AG04449 (cell line): ENCODE results near the gene SALL1.

Experiments
- CTCF ChIA-PET: fragments of 350-600 bp; formaldehyde crosslinking; extraction: SDS; loops from one replicate; lab custom pipeline; 2021; ENCODE audit warnings: antibody characterized with exemption; lab: Yijun Ruan, JAX
- POLR2A ChIA-PET: fragments of 400-600, 350-600 bp; formaldehyde crosslinking; extraction: SDS; loops from one replicate; lab custom pipeline; 2020; ENCODE audit warnings: antibody characterized with exemption, inconsistent platforms; lab: Yijun Ruan, JAX
- DNase-seq: peaks from one replicate; pipeline ENCODE4 v3.0.0-alpha.2; 2010; ENCODE audit warnings: low read depth, low spot score
- H3K4me3 ChIP-seq: 2 replicates; pipeline ENCODE4 v1.5.1; 2011; ENCODE audit warnings: low read depth, mild to moderate bottlenecking, control low read depth, low read length
- TF ChIP-seq, protein P1 (sequence below): IDR thresholded peaks from one replicate; pipeline ENCODE4 v1.5.1; 2011; ENCODE audit warnings: mild to moderate bottlenecking, moderate library complexity, low read length, control low read depth, inconsistent platforms; ENCODE audit not compliant: insufficient read depth; ENCODE audit errors: missing control alignments

SALL1 gene

GRCh38 chr16:51166091-51166490 is 15.0 kb upstream of the SALL1 start:
- POLR2A ChIA-PET, result no interaction called here
- TF ChIP-seq, protein P1, sequence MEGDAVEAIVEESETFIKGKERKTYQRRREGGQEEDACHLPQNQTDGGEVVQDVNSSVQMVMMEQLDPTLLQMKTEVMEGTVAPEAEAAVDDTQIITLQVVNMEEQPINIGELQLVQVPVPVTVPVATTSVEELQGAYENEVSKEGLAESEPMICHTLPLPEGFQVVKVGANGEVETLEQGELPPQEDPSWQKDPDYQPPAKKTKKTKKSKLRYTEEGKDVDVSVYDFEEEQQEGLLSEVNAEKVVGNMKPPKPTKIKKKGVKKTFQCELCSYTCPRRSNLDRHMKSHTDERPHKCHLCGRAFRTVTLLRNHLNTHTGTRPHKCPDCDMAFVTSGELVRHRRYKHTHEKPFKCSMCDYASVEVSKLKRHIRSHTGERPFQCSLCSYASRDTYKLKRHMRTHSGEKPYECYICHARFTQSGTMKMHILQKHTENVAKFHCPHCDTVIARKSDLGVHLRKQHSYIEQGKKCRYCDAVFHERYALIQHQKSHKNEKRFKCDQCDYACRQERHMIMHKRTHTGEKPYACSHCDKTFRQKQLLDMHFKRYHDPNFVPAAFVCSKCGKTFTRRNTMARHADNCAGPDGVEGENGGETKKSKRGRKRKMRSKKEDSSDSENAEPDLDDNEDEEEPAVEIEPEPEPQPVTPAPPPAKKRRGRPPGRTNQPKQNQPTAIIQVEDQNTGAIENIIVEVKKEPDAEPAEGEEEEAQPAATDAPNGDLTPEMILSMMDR, result no peak

GRCh38 chr16:51165043-51165442 is 14.0 kb upstream of the SALL1 start:
- POLR2A ChIA-PET, result interaction anchor here (1.5 kb wide), 1 partner anchor 13 kb away, joined by 5 read pairs; no protein-coding TSS in a partner anchor
- CTCF ChIA-PET, result no interaction called here
- TF ChIP-seq, protein P1, result no peak
- no peak overlapping the region for H3K4me3 ChIP-seq
- no peak for DNase-seq

More at GRCh38 chr16:51166091-51166490, 15.0 kb upstream of the SALL1 start:
- no peak for DNase-seq
- no peak overlapping the region for H3K4me3 ChIP-seq
- CTCF ChIA-PET, result interaction anchor here (1.0 kb wide), 1 partner anchor 16 kb away, joined by 3 read pairs; no protein-coding TSS in a partner anchor

GRCh38 chr16:51164574-51164973 is 13.5 kb upstream of the SALL1 start:
- ChIA-PET POLR2A (interaction anchor here (1.5 kb wide), 1 partner anchor 12 kb away, joined by 5 read pairs; no protein-coding TSS in a partner anchor), CTCF (no interaction called here)
- TF ChIP-seq, protein P1, result no peak
- DNase-seq, result no peak
- H3K4me3 ChIP-seq, result no peak overlapping the region

DNA sequence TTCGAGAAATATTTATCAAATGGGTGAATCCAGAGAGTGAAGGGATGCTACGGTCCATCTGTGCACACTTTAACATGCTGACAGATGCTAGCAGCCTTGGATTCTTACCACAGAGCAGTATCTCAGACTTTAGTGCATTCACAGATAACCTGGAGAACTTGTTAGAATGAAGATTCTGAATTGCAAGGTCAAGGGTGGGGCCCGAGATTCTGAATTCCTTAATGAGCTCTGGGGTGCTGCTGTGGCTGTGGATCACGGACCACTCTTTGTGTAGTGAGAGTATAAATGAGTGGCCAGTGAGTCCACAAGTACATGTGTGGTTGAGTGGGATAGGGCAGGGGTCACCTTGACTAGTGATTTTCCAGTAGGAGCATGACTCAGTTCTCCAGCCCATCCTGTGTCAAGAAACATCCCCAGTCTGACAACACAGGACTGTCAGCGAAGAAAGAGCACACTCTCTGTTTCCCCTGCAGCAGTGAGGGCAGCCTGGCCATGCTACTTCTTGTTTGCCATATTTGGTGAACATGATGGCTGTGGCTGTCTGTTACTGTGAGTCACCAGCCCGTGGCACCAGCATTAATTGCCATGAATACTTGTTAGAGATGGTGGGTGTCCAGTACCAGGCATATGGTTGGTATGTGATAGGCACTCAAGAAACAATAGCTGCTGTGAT is 13.0 kb upstream of the SALL1 start:
- DNase-seq, result peak; percentile 37
- POLR2A ChIA-PET, result interaction anchor here (1.5 kb wide), 1 partner anchor 12 kb away, joined by 5 read pairs; no protein-coding TSS in a partner anchor
- H3K4me3 ChIP-seq, result no peak overlapping the region
- CTCF ChIA-PET, result no interaction called here
- TF ChIP-seq, protein P1, result no peak

DNA sequence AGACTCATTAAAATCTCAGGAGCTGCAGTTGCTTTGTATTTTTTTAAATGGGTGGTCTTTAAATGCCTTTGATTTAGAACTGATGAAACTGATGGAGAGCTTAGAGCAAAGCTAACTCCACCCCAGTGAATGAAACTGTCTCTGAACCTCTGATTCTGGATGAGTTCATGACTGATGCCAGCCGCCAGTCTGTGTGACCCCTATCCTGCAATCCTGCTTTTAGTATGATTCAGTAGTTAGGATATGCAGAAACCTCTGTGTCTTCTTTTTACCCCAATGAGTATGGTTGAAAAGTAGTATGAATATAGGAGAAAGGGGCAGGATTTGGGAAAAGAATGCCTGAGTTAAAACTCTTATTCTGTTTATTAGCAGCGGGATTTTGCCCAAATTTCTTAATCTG is 12.3 kb upstream of the SALL1 start:
- TF ChIP-seq, protein P1, result no peak
- no peak for DNase-seq
- ChIA-PET POLR2A (no interaction called here), CTCF (no interaction called here)
- no peak overlapping the region for H3K4me3 ChIP-seq

DNA sequence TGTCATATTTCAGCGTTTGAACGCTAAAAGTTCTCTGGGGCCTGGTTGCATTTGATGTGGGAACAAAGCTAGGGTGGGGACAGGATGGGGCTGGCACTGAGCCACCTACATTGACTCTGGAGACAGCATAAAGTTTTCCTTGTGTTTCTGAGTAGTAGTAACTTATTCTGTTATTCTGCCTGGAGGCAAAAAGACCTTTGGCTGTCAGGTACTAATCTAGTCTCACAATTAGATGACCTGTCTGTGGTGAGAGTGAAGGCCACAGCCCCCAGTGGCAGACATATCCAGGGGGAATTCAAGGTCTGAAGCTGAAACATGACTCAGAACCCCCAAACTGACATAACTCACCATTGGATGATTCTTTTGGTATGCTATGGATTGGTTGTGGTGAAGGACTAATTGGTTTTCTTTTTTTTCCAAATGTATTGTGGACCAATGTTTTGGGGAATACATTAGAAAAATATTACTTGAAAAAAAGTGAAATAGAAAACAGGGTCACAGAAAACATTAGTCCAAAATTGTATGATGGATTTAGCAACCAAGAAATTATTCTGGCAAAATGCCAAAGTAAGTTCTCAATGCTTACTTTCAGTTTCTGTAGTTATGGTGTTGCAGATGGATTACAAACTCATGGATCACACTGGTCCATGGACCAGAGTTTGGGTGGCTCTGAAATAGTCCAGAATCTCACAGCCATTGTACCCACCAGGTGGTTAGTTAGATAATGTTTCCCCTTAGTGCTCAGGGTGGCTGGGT is 10.5 kb upstream of the SALL1 start:
- TF ChIP-seq, protein P1, result no peak
- H3K4me3 ChIP-seq, result no peak overlapping the region
- POLR2A ChIA-PET, result interaction anchor here (0.6 kb wide), 1 partner anchor 224 kb away, joined by 3 read pairs; no protein-coding TSS in a partner anchor
- DNase-seq, result no peak
- CTCF ChIA-PET, result interaction anchor here (1.0 kb wide), 1 partner anchor 8 kb away, joined by 4 read pairs; no protein-coding TSS in a partner anchor
